ENCODE measurements around the gene EDARADD. TPM values are rescaled to one million over a fixed set of nuclear protein-coding genes. Genes with fewer than 3 reads are reported as not detected.

EDARADD gene
- total RNA-seq, 3 donors from 2014 or later = 0.32 to 27.1 (median 20.3) TPM

- intact Hi-C loops (cut with DNase I; ENCODE audit: low total_unique reads) = no loop called here
- Histone ChIP-seq H3K4me1 (no peaks in the 10 kb centered on the region), H3K9me3 (peaks cover 0 to 7% of the 10 kb centered on the region in 2 donors), H3K4me3 (no peak overlapping the region), H3K27me3 (no peaks in the 10 kb centered on the region), H3K27ac (no peak overlapping the region), H3K36me3 (no peaks in the 10 kb centered on the region)
- TF ChIP-seq POLR2A (IDR thresholded peaks at IDR 0.05) (no peak), POLR2AphosphoS5 (IDR thresholded peaks at IDR 0.05) (no peak)
- TF ChIP-seq, protein P1, sequence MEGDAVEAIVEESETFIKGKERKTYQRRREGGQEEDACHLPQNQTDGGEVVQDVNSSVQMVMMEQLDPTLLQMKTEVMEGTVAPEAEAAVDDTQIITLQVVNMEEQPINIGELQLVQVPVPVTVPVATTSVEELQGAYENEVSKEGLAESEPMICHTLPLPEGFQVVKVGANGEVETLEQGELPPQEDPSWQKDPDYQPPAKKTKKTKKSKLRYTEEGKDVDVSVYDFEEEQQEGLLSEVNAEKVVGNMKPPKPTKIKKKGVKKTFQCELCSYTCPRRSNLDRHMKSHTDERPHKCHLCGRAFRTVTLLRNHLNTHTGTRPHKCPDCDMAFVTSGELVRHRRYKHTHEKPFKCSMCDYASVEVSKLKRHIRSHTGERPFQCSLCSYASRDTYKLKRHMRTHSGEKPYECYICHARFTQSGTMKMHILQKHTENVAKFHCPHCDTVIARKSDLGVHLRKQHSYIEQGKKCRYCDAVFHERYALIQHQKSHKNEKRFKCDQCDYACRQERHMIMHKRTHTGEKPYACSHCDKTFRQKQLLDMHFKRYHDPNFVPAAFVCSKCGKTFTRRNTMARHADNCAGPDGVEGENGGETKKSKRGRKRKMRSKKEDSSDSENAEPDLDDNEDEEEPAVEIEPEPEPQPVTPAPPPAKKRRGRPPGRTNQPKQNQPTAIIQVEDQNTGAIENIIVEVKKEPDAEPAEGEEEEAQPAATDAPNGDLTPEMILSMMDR (IDR thresholded peaks at IDR 0.05) = no peak
- no peak for DNase-seq (ENCODE audit: low spot score in 2 of 2)
Observed at GRCh38 chr1:236353813-236354212, 40.3 kb upstream of the EDARADD start.

- intact Hi-C loops (cut with DNase I; ENCODE audit: low total_unique reads) = no loop called here
- no peak for DNase-seq (ENCODE audit: low spot score in 2 of 2)
- no peak overlapping the region for H3K27ac ChIP-seq
- no peak overlapping the region for H3K4me3 ChIP-seq
- TF ChIP-seq POLR2A (IDR thresholded peaks at IDR 0.05) = no peak
- TF ChIP-seq, protein P1 (IDR thresholded peaks at IDR 0.05) = no peak
- TF ChIP-seq POLR2AphosphoS5 (IDR thresholded peaks at IDR 0.05) = no peak
- no peaks in the 10 kb centered on the region for H3K27me3 ChIP-seq
- H3K36me3 ChIP-seq = no peaks in the 10 kb centered on the region
- peaks cover 0 to 7% of the 10 kb centered on the region in 2 donors for H3K9me3 ChIP-seq
- H3K4me1 ChIP-seq = no peaks in the 10 kb centered on the region
Observed at GRCh38 chr1:236354330-236355147, 39.5 kb upstream of the EDARADD start.

DNA sequence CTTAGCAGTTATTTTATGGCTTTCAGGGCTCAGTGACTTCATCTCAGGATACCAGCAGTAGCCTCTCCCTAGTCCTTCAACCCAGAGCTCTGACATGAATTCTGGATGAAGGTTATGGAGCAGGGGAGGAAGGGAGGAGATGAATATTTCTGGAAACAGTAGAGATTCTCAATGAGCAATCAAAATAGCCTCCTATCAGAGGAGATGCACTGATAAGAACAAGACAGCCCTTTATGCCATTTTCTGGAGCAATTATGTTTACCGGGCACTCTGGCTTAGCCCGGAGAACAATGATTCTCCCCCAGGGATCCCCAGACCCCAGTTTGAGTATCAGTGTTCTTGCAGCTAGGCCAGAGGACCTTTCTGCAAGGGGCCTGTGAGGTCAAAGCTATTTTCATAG lies 37.9 kb upstream of the EDARADD start:
- no peaks in the 10 kb centered on the region for H3K27me3 ChIP-seq
- DNase-seq (ENCODE audit: low spot score in 2 of 2) = no peak
- no peaks in the 10 kb centered on the region for H3K4me1 ChIP-seq
- peaks cover 0 to 7% of the 10 kb centered on the region in 2 donors for H3K9me3 ChIP-seq
- no peaks in the 10 kb centered on the region for H3K36me3 ChIP-seq
- TF ChIP-seq POLR2AphosphoS5 (IDR thresholded peaks at IDR 0.05) (no peak), POLR2A (IDR thresholded peaks at IDR 0.05) (no peak)
- TF ChIP-seq, protein P1 (IDR thresholded peaks at IDR 0.05) = no peak
- intact Hi-C loops (cut with DNase I; ENCODE audit: low total_unique reads) = no loop called here
- H3K4me3 ChIP-seq = no peak overlapping the region
- no peak overlapping the region for H3K27ac ChIP-seq

GRCh38 chr1:236361909-236362590 lies 32.0 kb upstream of the EDARADD start:
- peaks cover 0 to 7% of the 10 kb centered on the region in 2 donors for H3K9me3 ChIP-seq
- DNase-seq (ENCODE audit: low spot score in 2 of 2) = no peak
- H3K27ac ChIP-seq = no peak overlapping the region
- no peaks in the 10 kb centered on the region for H3K27me3 ChIP-seq
- no peaks in the 10 kb centered on the region for H3K36me3 ChIP-seq
- intact Hi-C loops (cut with DNase I; ENCODE audit: low total_unique reads) = no loop called here
- H3K4me1 ChIP-seq = no peaks in the 10 kb centered on the region
- H3K4me3 ChIP-seq = no peak overlapping the region
- TF ChIP-seq, protein P1 (IDR thresholded peaks at IDR 0.05) = no peak
- no peak for TF ChIP-seq POLR2A (IDR thresholded peaks at IDR 0.05)

DNA sequence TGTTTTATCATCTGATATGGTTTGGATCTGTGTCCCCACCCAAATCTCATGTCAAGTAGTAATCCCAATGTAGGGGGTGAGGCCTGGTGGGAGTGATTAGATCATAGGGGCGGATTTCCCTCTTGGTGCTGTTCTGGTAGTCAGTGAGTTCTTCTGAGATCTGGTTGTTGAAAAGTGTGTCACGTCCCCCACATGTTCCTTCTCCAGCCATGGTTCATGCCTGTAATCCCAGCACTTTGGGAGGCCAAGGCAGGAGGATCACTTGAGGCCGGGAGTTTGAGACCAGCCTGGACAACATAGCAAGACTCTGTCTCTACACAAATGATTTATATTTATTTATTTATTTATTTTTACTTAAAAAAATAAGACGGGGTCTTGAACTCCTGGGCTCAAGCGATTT lies 30.8 kb upstream of the EDARADD start:
- H3K36me3 ChIP-seq = no peaks in the 10 kb centered on the region
- TF ChIP-seq POLR2AphosphoS5 (IDR thresholded peaks at IDR 0.05) = no peak
- TF ChIP-seq, protein P1 (IDR thresholded peaks at IDR 0.05) = no peak
- TF ChIP-seq POLR2A (IDR thresholded peaks at IDR 0.05) = no peak
- H3K4me1 ChIP-seq = no peaks in the 10 kb centered on the region
- intact Hi-C loops (cut with DNase I; ENCODE audit: low total_unique reads) = no loop called here
- no peak overlapping the region for H3K4me3 ChIP-seq
- H3K27me3 ChIP-seq = no peaks in the 10 kb centered on the region
- no peak for DNase-seq (ENCODE audit: low spot score in 2 of 2)
- H3K27ac ChIP-seq = no peak overlapping the region
- no peaks in the 10 kb centered on the region for H3K9me3 ChIP-seq
